ENCODE results near the gene C9orf43. TPM values are rescaled to one million over a fixed set of nuclear protein-coding genes. Genes with fewer than 3 reads are reported as not detected.
"Not testable (repeated sequence)": the region's sequence is repeated elsewhere in the genome, so short reads cannot be mapped to it uniquely, and the experiment has no call there.

The C9orf43 gene
- polyA plus RNA-seq, 1 donor, result 0.40 TPM

DNA sequence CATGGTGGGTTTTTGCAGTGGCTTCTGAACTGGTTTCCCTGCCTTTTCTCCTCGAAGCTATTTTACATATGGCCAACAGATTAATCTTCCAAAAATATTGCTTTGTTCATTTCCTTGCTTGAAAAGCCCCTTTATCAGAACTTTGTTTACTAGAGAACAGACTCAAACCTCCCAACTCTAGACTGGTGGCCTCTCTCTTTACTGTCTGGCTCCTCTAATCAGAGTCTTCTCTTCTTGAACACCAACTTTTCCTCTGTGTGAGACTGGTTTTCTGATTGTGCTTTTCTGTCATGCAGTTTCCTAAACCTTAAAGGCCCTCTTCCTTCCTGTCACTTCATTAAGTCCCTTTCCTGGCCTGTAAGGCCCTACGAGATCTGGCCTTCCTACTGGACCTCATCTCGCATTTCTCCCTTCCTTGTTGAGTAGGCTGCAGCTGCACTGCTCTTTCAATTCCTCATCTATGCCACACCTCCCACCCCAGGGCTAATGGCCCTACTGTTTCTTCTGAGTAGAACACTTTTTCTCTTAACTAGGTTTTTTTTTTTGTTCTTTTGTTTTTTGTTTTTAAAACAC, 5.7 kb downstream of the C9orf43 start:
- no peak for DNase-seq (ENCODE audit: low read depth)

GRCh38 chr9:113417370-113417769, 6.8 kb downstream of the C9orf43 start:
- DNase-seq (ENCODE audit: low read depth), result no peak

DNA sequence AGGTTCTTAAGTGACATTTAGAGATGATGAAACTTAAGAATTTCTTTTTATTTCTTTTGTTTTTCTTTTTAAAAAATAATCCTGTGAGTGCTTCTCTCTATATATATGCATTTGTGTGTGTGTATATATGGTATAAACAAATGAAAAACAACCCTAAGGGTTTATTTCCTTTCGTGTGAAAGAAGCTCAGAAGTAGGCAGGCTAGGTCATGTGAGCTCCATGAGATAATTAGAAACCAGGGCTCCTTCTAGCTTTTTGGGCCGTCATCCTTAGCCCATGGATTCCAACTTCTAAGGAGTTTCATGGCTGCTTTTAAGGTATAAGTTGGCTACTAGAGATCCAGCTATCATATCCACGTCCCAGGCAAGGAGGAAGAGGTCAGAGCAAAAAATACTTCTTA, 11.2 kb downstream of the C9orf43 start:
- no peak for DNase-seq (ENCODE audit: low read depth)

DNA sequence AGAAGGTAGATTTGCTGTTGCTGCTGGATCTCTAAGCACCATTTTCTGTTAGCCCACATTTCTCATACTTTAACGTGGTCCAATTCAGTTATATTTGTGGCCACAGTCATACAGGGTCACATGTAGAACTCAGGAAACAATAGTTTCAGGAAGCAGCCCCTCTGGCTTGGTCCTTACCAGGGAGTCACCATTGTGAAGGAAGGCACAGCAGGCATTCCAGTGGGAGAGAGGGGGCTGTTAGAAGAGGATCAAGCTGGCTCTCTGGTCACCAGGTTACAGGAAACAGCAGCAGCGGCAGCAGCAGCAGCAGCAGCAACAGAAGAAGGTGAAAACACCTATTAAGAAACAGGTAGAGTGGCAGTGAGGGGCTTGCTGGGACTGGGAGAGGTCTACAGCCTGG, 14.5 kb downstream of the C9orf43 start:
- DNase-seq (ENCODE audit: low read depth), result no peak

GRCh38 chr9:113426701-113427100, 16.2 kb downstream of the C9orf43 start:
- no peak for DNase-seq (ENCODE audit: low read depth)

DNA sequence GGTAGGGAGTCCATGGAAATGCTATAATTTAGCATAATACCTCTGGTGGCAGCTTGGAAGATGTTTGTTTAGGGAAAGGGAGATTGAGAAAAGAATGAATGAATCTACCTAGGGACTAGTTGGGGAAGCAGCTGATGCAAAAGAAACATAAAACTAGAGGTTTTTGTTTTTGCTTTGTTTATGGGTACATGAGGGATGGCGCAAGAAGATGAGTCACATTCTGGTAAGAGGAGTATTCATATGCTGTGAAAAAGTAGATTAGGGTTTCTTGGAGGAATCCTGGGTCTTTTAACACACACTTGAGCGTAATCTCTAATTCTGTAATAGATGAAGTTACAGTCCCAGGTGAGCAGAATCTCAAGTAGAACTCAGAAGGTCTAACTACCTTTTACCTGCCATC, 17.1 kb downstream of the C9orf43 start:
- no peak for DNase-seq (ENCODE audit: low read depth)

DNA sequence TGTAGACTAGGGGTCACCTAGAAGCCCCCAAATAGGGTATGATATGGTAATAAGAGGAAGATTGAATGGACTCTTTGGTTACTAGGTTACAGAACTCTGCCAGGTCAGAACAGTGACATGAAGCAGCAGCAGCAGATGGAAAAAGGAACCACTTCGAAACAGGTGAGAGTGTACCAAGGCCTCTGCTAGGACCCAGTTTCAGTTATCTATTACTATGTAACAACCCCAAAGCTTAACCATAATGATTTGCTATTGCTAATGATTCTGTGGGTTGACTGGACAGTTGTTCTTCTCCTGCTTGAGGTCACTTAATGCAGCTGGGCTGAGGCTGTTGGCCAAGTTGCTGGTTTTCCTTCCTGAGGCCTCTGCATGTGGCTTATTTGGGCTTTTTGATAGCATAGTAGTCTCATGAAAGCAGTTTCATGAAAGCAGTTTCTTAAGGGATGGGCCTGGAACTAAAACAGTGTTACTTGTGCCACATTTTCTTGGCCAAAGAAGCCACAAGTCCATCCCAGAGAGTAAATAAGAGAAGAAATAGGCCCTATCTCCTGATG, 17.6 kb downstream of the C9orf43 start:
- DNase-seq (ENCODE audit: low read depth), result no peak

GRCh38 chr9:113431191-113431590, 20.6 kb downstream of the C9orf43 start:
- no peak for DNase-seq (ENCODE audit: low read depth)

DNA sequence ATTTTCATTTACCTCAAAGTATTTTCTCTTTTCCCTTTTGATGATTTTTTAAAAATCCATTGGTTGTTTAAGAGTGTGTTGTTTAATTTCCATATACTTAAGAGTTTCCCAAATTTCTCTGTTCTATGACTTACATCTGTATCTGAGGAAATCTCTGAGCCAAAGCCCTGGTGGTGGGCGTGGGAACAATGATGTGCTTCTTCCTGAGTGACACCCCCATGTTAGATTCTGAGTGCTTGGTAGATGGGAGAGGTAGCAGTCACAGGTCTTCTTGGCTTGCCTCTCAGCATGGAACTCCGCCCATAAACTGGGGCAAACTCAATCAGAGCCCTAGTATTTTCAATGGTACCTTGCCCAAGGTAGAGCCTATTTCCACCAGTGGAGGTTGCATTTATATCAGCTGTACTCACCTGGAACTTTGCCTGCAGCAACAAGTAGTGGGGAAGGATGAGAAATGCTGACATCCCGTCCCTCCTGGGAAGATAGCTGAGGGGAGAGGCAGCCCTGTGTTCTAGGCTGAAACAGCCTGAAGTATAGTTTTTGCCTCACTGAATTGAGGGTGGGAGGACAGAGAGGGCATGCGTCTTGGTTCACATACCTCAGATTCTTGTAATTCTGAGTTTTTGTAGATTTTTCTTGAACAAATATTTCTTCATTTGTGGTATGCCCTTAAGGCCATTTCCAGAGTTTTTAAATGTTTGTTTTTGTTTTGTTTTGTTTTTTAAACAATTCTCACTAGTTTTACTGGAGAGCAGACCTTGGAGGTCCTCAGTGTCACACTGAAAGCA, 26.4 kb downstream of the C9orf43 start:
- DNase-seq (ENCODE audit: low read depth), result no peak

- DNase-seq (ENCODE audit: low read depth), result not testable (repeated sequence)
Observed at GRCh38 chr9:113437716-113438115, 27.2 kb downstream of the C9orf43 start.

DNA sequence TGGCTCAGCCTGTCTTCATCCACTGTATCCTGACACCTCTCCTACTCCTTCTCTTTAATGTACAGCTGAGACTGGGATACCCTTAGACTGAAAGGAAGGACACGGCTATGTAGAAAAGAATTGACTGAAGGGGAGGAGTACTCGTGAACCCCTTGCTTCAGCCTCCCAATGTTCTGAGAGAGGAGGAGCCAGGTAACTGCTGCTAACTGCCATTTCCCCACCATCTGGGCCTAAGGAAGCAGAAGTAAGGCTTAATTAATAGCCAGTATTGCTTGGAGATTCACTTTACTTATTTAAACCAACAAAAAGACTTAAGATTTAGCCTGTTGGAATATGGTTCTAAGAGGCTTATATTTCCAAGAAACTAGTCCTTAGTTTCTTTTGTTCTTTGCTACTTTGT, 34.2 kb downstream of the C9orf43 start:
- DNase-seq (ENCODE audit: low read depth), result no peak

DNA sequence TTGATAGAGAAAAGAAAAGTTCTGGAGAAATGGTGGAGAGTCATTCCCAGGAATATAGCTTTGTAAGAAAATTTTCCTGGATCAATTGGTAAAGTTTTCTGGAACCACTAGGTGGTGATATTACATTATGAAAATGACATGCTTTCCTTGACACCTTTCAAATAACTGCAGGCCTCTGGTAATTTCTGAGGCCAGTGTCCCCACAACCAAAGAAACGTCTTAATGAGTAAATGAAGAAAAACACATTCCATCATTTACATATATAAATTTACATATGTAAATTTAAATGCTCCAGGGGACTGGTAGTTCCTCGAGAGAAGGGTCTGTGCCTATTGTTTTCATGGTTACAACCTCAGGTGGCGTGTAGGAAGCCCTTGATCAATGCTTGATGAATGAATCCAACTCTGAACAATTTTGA, 35.8 kb downstream of the C9orf43 start:
- DNase-seq (ENCODE audit: low read depth), result no peak

GRCh38 chr9:113449376-113449775, 38.8 kb downstream of the C9orf43 start:
- DNase-seq (ENCODE audit: low read depth), result no peak

DNA sequence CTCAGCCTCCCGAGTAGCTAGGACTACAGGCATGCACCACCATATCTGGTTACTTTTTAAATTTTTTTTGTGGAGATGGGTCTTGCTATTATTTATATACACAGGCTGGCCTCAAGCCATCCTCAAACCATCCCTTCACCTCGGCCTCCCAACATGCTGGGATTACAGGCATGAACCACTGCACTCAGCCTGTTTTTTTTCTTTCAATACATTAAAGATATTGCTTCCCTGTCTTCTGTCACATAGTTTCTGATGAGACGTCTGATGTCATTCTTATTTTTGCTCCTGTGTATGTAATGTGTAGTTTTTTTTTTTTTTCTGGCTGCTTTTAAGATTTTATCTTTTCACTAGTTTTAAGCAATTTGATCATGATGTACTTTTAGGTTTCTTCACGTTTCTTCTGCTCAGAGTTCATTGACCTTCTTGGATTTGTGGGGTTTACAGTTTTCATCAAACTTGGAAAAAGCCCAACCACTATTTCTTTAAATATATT, 41.6 kb downstream of the C9orf43 start:
- no peak for DNase-seq (ENCODE audit: low read depth)

GRCh38 chr9:113454914-113455761, 44.6 kb downstream of the C9orf43 start:
- DNase-seq (ENCODE audit: low read depth), result no peak

DNA sequence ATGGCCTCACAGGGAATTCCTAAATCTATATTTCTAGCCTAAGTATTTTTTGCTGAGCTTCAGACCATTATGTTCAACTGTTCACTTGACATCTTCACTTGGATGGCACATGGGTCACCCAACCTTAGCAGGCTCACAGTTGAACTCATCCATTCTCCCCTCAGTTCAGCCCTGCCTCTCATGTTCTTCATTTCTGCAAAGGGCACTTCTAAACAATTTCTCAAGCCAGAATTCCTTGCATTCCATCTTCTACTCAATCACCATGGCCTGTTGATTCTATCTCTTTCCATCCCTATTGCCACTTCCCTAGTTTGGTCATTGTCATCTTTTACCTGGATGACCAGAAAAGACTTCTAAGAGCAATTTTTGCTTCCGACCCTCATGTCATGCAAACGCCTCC, 45.7 kb downstream of the C9orf43 start:
- DNase-seq (ENCODE audit: low read depth), result no peak

- no peak for DNase-seq (ENCODE audit: low read depth)
Observed at GRCh38 chr9:113461285-113461684, 50.7 kb downstream of the C9orf43 start.

DNA sequence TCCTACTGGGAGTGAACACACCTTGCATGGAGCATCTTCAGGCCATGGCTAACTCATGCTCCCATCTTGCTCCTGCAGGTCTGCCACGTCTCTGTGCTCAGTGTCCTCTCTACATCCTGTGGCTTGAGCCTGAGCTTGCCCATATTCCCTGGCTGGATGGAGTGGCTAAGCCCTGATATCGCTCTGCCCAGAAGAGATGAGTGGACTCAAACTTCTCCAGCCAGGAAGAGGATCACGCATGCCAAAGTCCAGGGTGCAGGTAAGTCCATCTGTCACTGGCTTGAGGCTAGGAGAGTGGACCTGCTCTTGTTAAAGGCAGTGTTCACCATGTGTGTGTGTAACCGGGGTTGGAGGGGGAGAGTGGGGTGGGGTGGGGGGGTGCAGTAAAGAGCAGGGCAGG, 51.4 kb downstream of the C9orf43 start:
- DNase-seq (ENCODE audit: low read depth), result no peak

DNA sequence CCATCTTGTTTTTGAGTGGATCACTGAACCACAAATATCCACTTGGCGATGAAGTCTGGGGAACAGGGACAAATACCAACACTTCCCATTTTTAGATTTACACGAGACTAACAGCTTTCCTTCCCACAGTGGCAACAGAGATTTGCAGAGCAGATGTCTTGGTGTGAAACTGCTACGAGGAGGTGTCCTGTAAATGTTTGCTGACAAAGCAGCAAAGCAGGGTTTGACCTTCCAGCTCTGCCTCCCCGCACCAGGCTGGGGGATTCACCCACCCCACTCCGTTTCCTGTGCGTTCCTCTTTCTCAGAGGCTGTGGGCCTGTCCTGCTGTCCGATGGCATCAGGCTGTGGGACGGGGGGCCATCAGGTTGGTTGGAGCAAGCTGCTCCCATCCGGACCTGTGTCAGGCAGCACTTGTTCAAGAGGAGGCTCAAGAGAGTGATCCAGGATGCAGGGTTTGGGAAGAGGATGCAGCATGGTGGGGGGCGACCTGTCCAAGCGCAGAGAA, 52.3 kb downstream of the C9orf43 start:
- DNase-seq (ENCODE audit: low read depth), result no peak

DNA sequence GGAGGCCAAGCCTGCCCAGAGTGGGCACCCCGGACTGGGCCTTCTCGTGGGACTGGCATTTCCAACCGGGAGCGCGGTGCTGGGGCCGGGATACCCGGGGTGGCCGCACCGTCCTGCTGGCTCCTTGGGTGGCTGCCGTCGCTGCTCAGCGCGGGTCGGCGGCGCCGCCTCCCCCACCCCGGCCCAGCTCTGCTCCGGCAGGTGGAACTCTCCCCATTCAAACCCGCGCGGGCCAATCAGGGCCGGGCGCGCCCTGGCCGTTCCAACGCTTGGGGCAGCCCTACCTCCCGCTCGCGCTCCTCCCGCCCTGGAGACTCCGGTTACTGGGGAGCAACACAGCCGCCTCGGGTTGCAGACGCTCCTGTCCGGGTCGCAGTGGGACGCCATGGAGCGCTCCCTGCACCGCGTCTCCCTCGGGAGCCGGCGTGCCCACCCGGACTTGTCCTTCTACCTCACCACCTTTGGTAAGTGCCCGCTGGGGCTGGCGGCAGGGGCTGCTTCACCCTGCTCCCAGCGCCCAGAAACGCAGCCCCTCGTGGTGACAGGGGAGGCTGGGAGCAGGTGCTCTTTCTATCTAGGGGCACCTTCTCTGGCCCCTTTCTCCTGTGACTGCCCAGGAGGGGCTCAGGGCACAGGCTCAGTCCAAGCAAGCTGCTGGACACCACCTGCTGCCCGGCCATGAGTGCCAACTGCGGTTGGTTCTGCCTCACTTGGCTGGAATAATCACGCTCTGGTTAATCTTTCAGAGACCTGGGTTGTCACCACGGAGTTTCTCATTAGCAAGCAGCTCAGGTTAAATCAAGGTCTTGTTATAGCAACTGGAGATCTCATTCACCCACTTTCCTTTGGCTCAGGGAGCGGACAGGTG, 53.1 kb downstream of the C9orf43 start, which contains the start of gene RGS3:
RGS3 (plus strand) TSS at position 310 of the 868 bp plus-strand sequence; CDS start at position 386, 76 bp downstream.
- no peak for DNase-seq (ENCODE audit: low read depth)

DNA sequence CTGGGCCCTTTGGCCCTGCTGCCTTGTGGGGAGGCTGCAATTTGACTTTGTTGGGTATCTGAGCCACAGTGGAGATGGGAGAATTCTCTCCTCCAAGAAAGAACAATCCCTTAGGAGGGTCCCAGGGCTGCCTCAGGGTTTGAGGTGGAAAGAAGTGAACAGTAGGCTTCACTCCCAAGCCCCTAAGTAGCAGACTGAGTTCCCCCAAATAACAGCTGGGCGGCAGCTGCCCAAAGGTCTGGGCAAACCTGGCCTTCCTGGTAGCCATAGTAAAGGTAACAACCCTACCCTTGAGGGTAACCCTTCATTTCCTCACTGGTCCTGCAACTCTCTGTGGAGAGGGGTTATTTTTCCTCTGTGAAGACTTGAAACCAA, 53.7 kb downstream of the C9orf43 start:
- no peak for DNase-seq (ENCODE audit: low read depth)
